GM23248 (cell line): ENCODE results near the gene CCDC138.

Experiments used
- EZH2 ChIP-seq: fragments of 200-600 bp; sonication (generic); IDR thresholded peaks from 2 replicates; pipeline ENCODE4 v1.6.1; 2018; ENCODE audit warnings: antibody characterized with exemption, mild to moderate bottlenecking; ENCODE audit not compliant: insufficient read depth, poor library complexity, severe bottlenecking
- EZH2phosphoT487 ChIP-seq: fragments of 200-600 bp; sonication (generic); IDR thresholded peaks from 2 replicates; pipeline ENCODE4 v1.6.1; 2018; ENCODE audit warnings: antibody characterized with exemption, moderate library complexity, mild to moderate bottlenecking, low read depth; ENCODE audit not compliant: insufficient read depth

GRCh38 chr2:108841506-108841905 lies 54.9 kb downstream of the CCDC138 start:
- no peak for TF ChIP-seq EZH2
- TF ChIP-seq EZH2phosphoT487, result no peak
